GM19467 (cell line): ENCODE data around the gene AOAH.
"Not testable (repeated sequence)": the region's sequence is repeated elsewhere in the genome, so short reads cannot be mapped to it uniquely, and the experiment has no call there.

ENCODE experiments used
- ATAC-seq: cut with Tn5 transposase; IDR thresholded peaks from one replicate; pipeline ENCODE4 v1.9.1; 2021; ENCODE audit warnings: mild to moderate bottlenecking, moderate library complexity; ENCODE audit not compliant: unreplicated experiment

The AOAH gene

DNA sequence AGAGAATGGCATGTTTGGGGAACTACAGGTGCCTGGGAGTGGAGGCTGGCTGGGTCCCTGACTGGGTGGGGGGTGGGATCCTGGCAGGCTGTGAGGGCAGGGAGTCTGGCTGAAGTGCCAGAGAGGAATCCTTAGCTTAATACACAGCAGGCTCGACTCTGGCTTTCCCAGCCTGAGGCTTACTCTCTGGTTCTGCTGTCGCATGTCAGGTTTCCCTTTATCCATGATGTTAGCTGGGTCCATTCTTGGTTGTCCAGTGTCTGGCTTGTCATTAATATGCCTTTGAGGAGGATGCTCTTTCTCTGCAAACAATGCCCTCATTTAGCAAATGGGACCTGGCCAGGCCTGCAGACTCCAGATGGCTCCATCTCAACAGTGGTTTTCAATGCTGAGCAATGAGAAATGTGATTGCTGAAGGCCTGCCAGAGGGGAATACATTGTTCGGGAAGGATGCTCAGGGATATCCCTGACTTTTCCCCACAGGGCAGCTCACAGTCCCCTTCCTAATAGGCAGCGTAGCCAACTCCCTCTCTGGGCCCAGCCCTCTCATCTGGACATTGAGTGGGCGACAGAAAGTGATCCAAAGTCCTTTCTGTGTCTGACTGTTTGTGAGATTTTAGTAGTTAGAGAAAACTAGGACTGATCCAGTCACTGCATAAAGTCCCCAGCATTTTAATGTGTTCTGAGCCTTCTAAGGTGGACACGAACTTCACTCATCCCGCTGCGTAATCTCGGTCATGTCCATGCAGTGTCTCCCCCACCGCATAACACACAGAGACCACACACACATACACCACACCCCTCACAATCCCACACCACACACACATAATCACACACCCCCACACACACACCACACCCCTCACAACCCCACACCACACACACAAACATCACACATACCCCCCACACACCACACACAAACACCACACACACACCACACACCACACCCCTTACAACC, 209.7 kb downstream of the AOAH start:
- ATAC-seq: no peak

DNA sequence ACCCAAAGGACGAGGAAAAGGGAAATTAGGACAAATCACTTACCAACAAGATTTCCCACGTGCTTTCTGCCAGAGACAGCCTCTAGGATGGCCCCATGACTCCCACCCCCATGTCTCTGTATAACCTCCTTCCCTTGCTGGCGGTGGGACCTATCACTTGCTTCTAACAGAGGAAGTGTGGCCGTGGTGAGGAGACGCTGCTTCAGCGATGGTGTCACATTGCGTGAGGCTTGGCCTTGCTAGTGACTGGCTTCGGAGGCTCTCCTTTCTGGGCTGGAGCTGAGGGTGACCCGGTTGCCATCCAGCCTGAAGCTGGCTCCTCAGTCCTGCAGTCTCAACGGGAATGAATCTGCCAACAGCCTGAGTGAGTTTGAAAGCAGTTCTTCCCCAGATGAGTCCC, 210.9 kb downstream of the AOAH start:
- ATAC-seq: no peak

DNA sequence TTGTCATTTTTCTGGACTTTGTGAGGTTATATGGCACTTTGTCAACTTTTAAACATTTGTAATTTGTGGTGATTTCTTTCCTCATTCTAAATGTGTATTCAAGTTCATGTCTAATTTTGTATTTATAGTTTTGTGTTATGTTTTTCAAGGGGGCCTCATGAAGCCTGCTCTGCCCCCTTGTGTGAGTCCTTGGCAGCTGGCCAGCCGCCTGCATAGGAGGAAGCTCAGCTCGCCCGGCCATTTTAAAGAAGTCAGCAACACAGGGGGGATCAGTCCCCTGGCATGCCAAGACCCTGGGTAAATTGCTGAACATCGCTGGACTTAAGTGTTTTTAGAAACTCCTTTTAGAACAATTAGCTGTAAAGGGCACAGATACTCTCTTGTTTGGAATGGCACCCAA, 211.7 kb downstream of the AOAH start:
- no peak for ATAC-seq

DNA sequence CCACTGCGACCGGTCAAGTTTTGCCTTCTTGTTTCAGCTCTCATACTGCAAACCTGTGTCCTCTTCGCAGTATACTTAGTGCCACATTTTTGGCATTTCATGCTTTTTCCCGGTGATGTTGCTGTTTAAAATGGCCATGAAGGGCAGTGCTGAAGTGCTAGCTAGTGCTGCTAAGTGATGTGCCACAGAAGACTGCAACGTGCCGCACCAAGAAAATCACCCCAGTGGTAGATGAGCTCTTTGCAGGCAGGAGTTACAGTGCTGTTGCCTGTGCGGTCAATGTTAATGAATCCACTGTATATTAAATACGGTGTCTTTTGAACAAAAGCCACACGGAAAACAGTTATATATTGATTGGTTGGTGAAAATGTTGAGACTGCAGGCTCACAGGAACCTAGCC, 214.3 kb downstream of the AOAH start:
- no peak for ATAC-seq

DNA sequence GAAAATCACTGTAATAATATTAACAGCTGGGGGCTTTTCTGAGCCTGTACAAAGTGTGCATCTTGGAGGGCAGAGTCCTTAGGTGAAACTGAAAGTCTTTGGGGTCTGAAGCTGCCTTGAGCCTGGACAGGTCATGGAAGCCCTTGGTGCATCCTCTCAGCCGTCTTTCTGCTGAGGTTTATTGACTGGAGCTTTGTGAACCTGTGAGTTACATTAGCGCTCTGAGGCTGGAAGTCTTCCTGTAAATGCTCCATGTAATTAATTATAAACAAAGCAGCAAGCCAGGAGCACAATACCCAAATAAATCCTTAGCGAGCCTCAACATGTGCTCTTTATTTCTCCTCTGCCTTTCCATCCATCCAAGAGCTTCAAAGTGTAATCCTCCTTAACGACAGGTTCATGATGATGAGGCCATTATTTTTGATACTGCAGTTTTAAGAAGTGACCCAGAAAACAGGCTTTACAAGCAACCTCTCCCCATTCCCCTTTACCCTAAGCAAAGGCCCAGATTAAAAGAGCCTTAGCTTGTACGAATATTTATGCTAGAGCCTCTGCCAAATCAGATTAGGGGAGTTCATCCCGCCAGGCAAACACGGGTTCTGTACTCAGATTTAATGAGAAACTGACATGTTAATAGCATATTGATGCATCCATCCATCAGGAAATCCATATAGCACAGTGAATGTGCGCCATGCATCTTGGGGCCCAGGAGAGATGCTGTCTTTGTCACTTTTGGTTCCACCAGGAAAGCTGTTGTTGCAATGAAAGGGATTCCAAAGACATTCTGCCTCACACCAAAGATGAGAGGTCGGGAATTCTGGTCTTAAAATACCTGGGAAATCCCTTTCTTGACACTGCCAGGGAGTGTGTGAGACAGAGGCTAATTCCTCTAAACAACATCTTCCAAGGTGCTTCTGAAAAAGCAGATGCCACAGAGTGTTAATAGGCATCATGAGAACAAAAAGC, 216.5 kb downstream of the AOAH start:
- no peak for ATAC-seq

DNA sequence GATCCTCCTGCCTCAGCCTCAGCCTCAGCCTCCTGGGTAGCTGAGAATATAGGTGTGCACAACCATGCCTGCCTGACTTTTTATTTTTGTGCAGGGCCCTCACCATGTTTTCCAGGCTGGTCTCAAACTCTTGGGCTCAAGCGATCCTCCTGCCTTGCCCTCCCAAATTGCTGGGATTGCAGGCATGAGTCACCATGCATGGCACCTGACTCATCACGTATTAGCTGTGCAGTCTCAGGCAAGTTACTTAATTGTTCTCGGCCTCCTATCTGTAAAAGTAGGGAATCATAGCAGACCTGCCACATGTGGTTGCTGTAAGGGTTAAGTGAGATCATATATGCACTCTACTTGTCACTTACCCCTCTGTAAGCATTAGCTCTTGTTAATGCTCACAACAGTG, 217.5 kb downstream of the AOAH start:
- ATAC-seq: no peak

DNA sequence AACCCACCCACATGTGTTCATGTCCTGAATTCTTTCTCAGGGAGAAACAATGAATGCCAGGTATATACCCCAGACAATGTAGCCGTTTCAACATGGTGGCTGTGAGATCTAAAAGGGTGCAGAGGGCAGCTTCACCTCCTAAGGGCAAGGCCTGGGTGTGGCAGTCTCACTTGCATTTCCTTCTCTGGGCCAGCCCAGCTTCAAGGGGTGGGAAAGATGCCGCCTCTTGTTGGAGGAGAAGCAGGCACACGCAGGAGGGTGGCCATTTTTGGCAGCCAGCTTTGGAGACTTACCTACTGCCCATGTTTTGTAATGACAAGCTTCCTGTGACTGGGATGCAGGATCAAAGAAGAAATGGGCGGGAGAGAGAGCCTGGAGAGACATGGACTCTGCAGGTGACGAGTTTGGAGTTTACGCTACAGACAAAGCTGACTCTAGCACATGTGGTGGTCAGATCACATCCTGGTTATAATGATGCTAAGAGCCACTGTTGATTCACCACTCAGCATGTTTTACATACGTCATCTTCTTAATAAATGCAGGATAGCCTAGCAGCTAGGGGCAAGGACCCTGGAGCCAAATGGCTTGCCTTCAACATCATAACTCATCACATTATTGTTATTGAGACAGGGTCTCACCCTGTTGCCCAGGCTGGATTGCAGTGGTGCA, 218.0 kb downstream of the AOAH start:
- ATAC-seq: no peak

DNA sequence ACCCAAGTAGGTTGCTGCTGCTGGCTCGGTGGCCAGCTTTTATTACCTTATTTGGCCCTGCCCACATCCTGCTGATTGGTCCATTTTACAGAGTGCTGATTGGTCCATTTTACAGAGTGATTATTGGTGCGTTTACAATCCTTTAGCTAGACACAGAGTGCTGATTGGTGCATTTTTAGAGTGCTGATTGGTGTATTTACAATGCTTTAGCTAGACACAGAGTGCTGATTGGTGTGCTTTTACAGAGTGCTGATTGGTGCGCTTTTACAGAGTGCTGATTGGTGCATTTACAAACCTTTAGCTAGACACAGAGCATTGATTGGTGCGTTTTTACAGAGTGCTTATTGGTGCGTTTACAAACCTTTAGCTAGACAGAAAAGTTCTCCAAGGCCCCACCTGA, 219.7 kb downstream of the AOAH start:
- ATAC-seq: not testable (repeated sequence)

DNA sequence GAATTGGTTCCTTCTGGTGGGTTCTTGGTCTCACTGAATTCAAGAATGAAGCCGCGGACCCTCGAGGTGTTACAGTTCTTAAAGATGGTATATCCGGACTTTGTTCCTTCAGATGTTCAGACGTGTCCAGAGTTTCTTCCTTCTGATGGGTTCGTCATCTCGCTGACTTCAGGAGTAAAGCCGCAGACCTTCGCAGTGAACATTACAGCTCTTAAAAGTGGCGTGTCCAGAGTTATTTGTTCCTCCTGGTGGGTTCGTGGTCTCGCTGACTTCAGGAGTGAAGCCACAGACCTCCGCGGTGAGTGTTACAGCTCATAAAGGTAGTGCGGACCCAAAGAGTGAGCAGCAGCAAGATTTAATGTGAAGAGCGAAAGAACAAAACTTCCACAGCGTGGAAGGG, 220.1 kb downstream of the AOAH start:
- not testable (repeated sequence) for ATAC-seq

DNA sequence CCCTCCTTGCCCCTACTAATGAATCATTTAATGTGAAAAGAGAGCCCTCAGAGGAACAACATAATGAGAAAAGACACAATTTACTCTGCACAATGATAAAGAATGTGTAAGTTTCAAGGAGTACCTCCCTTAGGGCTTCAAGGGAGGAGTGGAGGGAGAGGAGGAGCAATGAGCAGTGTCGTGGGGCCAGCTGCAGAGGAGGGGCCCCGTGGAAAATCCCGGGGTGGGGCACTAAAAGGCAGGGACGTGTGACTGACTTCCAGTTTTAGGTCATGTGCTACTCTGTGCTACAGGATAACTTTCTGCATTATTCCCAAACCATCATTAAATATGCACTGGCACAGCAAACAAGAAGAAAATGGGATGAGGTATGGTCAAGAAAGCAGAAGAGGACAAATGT, 226.5 kb downstream of the AOAH start:
- ATAC-seq: no peak

DNA sequence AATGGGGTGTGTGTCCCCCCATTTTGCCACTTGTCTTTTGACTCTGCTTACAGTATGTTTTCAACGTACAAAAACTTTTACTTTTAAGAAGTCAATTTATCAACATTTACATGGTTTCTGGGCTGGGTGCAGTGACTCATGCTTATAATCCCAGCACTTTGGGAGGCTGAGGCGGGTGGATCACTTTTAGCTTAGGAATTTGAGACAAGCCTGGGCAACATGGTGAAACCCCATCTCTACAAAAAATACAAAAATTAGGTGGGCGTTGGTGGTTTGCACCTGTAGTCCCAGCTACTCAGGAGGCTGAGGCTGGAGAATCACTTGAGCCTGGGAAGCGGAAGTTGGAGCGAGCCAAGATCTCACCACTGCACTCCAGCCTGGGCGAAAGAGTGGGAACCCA, 227.1 kb downstream of the AOAH start:
- ATAC-seq: not testable (repeated sequence)

DNA sequence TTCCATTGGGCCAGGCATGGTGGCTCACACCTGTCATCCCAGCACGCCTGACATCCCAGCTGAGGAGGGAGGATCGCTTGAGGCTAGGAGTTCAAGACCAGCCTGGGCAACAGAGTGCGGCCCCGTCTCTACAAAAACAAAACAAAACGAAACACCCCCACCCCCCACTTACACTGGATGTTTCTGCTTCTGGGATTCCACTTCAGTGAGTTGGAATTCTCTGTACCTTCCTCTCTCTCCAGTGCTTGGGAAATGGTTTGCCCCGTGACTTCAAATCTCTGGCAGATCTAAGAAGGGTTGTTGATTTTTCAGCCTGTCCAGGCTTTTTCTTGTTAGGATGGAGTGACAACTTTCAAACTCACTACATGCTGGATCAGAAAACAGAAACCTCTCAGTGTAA, 227.7 kb downstream of the AOAH start:
- ATAC-seq: no peak

DNA sequence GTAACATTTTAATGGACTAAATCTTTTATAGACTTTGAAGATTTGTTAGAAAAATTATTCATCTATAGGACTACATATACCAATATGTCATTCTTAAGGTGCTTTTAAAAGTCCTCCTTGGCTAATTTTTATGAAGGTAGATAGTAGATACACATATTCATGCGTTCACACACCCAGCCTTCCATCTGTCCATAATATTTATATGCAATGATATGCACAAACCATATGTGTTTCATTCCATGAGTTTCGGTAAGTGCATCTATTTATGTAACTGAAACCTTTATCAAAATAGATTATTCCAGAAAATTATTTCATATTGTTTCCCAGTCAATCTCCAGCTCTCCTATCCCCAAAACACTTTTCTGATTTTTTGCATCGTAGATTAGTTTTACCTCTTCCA, 233.0 kb downstream of the AOAH start:
- no peak for ATAC-seq

DNA sequence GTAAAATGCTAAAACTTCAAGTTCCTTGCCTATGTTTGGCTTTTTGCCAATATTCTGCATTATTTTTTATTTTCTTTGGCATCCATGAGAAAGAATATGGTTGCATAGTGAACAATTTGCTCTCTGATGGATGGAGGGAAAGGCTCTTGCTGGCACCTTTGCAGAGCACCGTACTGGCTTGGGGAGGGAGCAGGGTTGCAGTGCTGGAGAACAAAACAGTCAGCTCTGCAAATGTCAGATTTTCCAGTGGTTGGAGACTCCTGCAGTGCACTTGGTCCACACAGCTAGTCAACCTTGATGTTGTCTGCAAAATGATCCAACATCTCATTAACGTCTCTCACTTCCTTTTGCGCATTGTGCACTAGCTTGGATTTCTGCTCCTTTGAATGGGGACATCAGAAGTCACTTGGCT, 233.9 kb downstream of the AOAH start:
- ATAC-seq: no peak

DNA sequence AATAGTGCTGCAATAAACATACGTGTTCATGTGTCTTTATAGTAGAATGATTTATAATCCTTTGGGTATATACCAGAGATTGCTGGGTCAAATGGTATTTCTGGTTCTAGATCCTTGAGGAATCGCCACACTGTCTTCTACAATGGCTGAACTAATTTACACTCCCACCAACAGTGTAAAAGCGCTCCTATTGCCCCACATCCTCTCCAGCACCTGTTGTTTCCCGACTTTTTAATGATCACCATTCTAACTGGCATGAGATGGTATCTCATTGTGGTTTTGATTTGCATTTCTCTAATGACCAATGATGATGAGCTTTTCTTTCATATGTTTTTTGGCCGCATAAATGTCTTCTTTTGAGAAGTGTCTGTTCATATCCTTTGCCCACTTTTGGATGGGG, 235.6 kb downstream of the AOAH start:
- not testable (repeated sequence) for ATAC-seq

DNA sequence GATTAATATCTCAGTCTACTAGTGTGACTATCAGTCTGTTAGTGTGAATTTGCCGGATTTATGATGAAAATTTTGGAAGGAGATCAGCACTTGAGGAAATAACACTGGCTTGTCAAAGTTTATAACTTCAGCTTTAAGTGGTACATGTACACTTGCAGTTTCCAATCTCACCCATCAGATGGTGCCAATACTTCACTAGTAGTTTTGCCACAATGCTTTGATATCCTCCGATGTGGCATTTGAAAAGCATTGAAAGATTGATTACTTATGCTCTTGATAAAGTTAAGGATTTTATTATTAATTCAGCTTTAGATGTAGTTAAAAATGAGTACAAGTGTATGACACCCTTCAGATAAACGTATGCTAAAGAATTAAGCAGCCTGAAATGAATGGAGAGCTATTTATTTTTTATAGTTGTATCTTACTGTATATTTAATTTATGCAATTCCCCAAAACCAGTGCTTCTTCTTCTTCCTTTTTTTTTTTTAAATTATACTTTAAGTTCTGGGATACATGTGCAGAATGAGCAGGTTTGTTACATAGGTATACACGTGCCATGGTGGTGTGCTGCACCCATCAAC, 236.4 kb downstream of the AOAH start:
- no peak for ATAC-seq

DNA sequence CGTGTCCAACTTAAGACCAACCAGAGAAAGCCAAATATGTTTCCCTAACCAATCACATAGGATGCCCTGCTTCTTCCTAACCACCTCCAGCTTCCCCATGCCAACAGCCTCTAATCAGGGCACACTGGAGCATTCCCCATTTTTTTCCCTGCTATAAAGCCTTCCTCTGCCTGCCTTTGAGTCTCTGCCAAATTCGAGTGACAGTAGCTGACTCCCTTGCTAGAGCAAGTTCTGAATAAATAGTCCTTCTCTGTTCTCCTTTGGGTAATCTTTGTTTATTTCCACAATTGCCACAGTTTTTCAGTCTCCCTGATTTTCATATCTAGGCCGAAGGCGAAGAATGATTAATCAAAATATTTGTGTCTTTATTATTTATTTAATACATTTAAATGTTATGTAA, 238.0 kb downstream of the AOAH start:
- ATAC-seq: no peak

DNA sequence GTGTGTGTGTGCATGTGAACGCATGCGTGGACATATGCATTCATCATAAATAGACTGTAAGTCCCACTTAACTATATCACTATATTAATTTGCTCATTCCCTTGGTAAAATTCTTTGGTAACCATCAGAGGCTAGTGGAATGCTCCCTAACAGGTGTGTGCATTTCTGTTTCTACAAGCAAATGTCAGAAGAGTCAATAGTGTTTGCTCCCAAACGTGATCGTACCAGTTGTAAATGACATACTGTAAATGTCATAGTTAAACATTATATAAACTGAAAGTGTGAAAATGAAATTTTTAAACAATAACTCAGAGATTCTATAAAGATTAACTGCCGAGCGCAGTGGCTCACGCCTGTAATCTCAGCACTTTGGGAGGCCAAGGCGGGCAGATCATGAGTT, 240.0 kb downstream of the AOAH start:
- ATAC-seq: no peak

DNA sequence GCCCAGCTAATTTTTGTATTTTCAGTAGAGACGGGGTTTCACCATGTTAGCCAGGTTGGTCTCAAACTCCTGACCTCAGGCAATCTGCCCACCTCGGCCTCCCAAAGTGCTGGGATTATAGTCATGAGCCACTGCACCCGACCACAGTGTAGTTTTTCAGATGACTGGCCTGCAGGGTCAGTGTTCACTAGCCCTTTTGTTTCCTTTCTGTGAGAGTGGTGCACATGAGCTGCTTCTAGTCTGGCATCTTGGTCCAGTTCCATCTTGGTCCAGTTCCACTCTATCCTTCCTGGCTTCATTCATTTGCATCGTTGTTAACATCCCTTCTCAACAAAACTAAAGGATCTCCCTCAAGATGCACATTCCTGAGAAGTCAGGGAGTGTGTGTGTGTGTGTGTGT, 240.4 kb downstream of the AOAH start:
- not testable (repeated sequence) for ATAC-seq

DNA sequence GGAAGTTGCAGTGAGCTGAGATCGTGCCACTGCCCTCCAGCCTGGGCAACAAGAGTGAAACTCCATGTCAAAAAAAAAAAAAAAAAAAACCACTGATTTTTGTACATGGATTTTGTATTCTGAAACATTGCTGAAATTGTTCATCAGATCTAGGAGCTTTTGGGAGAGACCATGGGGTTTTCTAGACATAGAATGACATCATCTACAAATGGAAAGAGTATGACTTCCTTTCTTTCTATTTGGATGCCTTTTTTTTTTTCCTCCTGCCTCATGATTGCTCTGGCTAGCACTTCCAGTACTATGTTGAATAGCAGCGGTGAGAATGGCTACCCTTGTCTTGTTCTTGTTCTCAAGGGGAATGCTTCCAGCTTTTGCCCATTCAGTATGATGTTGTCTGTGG, 245.5 kb downstream of the AOAH start:
- no peak for ATAC-seq

DNA sequence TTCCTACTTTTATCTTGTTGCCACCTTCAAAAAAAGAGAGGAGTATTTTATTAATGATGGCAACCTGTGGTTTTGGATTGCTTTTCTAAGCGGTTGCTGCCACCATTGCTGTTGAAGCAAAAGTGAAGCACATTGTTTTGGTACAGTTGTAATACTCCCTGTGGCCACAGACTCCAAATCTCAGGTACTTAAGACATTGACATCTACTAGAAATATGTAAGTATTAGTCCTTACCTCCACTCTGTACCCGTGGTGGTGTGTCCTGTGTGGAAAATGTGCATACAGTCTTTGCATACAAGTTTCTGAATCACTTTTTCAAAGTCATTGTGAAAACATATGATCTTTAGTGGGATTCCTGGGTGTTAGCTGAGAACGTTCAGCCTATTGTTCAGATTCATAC, 248.9 kb downstream of the AOAH start:
- no peak for ATAC-seq
